ENCODE data around the gene CYS1. TPM values are rescaled to one million over a fixed set of nuclear protein-coding genes. Genes with fewer than 3 reads are reported as not detected.

Gene CYS1
- total and polyA plus RNA-seq, 2 of the 13 experiments (the other 11 are each of a cell fraction or from before 2014, with no cell fraction given) = 0.04 TPM; not detected in 1

- TF ChIP-seq ZNF558 (CRISPR knock-in tag; IDR thresholded peaks at IDR 0.05; ENCODE audit: borderline replicate concordance) (0 out of 2 replicates have a peak, but pooled peaks have one; percentile 32), RXRB (CRISPR knock-in tag; IDR thresholded peaks at IDR 0.05; ENCODE audit: borderline replicate concordance) (peak; percentile 34; the same call in 1 of the 2 replicates), BCLAF1 (IDR thresholded peaks at IDR 0.05) (no peak), ZBTB7A (CRISPR knock-in tag; IDR thresholded peaks at IDR 0.05) (peak; percentile 76; the same call in 1 of the 2 replicates), STAG1 (CRISPR knock-in tag; IDR thresholded peaks at IDR 0.05) (peak; percentile 71), ZNF121 (CRISPR knock-in tag; IDR thresholded peaks at IDR 0.05) (no peak), SIN3A (IDR thresholded peaks at IDR 0.05; ENCODE audit: borderline replicate concordance, low read depth, low read length) (peak; percentile 9; the same call in 1 of the 2 replicates), ZNF512B (CRISPR knock-in tag; IDR thresholded peaks at IDR 0.05; ENCODE audit: borderline replicate concordance) (0 out of 2 replicates have a peak, but pooled peaks have one; percentile 45), ZFP90 (CRISPR knock-in tag; IDR thresholded peaks at IDR 0.05; ENCODE audit: borderline replicate concordance) (0 out of 2 replicates have a peak, but pooled peaks have one; percentile 50), ZNF563 (CRISPR knock-in tag; IDR thresholded peaks at IDR 0.05) (no peak), ZMYM3 (CRISPR knock-in tag; IDR thresholded peaks at IDR 0.05) (peak; percentile 20; the same call in 1 of the 2 replicates), ZNF230 (CRISPR knock-in tag; IDR thresholded peaks at IDR 0.05) (0 out of 2 replicates have a peak, but pooled peaks have one; percentile 64), RAD21 (CRISPR knock-in tag; IDR thresholded peaks at IDR 0.05) (peak; percentile 72), NR2F1 (CRISPR knock-in tag; IDR thresholded peaks at IDR 0.05) (peak in 1 of 2 experiments; percentile 36; a peak in 1 of 4 replicates)
- TF ChIP-seq, protein P1, sequence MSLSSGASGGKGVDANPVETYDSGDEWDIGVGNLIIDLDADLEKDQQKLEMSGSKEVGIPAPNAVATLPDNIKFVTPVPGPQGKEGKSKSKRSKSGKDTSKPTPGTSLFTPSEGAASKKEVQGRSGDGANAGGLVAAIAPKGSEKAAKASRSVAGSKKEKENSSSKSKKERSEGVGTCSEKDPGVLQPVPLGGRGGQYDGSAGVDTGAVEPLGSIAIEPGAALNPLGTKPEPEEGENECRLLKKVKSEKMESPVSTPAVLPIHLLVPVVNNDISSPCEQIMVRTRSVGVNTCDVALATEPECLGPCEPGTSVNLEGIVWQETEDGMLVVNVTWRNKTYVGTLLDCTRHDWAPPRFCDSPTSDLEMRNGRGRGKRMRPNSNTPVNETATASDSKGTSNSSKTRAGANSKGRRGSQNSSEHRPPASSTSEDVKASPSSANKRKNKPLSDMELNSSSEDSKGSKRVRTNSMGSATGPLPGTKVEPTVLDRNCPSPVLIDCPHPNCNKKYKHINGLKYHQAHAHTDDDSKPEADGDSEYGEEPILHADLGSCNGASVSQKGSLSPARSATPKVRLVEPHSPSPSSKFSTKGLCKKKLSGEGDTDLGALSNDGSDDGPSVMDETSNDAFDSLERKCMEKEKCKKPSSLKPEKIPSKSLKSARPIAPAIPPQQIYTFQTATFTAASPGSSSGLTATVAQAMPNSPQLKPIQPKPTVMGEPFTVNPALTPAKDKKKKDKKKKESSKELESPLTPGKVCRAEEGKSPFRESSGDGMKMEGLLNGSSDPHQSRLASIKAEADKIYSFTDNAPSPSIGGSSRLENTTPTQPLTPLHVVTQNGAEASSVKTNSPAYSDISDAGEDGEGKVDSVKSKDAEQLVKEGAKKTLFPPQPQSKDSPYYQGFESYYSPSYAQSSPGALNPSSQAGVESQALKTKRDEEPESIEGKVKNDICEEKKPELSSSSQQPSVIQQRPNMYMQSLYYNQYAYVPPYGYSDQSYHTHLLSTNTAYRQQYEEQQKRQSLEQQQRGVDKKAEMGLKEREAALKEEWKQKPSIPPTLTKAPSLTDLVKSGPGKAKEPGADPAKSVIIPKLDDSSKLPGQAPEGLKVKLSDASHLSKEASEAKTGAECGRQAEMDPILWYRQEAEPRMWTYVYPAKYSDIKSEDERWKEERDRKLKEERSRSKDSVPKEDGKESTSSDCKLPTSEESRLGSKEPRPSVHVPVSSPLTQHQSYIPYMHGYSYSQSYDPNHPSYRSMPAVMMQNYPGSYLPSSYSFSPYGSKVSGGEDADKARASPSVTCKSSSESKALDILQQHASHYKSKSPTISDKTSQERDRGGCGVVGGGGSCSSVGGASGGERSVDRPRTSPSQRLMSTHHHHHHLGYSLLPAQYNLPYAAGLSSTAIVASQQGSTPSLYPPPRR (CRISPR knock-in tag; IDR thresholded peaks at IDR 0.05; ENCODE audit: borderline replicate concordance) = 0 out of 2 replicates have a peak, but pooled peaks have one; percentile 14
These were observed 51.7 kb downstream of the CYS1 start (continued) for GRCh38 chr2:10028407-10028987.

All from HepG2 (cell line).